Epithelial cell of proximal tubule (primary cell): ENCODE measurements around the gene PLIN4. TPM values are rescaled to one million over a fixed set of nuclear protein-coding genes. Genes with fewer than 3 reads are reported as not detected.

Source experiments
- DNase-seq: peaks from one replicate; pipeline ENCODE4 v3.0.0-alpha.2; 2011; ENCODE audit warnings: low read depth
- H3K4me3 ChIP-seq: 2 replicates; pipeline ENCODE4 v1.5.1; 2011; ENCODE audit warnings: low read depth, mild to moderate bottlenecking, low read length
- total RNA-seq: library from RNA; depleted of rRNA; stranded (reverse); fragments of >200 nt; gene quantifications from 2 replicates; pipeline ENCODE4 v1.2.3, GENCODE V29; 2015
- TF ChIP-seq, protein P1 (sequence below): conservative IDR thresholded peaks from 2 replicates; pipeline ENCODE4 v1.5.1; 2012; ENCODE audit warnings: low read depth, mild to moderate bottlenecking, low read length

The PLIN4 gene
- total RNA-seq, 1 donor from 2014 or later, result not detected

DNA sequence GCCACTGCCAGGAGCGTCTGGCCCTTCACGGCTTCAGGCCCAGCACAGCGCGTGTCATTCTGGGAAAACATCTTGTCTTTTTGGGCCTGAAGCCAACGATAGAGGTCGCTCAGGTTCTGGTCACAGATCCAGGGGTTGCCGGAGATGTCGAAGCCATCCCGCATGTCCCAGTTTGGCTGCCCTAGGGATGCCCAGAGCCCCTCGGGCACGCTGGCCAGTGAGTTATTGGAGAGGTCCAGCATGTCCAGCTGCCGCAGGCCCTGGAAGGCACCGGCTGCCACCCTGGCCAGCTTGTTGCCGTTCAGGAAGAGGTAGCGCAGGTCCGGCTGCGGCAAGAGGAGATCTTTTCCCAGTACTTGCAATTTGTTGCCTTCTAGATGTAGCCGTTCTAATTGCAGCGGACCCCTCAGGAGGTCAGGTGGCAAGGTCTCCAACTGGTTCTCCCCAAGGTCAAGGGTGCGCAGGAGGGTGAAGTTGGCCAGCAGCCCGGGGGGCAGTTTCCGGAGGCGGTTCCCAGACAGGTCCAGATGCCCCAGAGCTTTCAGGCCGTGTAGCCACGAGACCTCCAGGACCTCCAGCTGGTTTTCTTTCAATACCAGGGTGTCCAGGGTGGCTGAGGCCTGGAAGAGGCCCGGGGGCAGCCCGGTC is 19.8 kb upstream of the PLIN4 start:
- no peak for DNase-seq
- TF ChIP-seq, protein P1, sequence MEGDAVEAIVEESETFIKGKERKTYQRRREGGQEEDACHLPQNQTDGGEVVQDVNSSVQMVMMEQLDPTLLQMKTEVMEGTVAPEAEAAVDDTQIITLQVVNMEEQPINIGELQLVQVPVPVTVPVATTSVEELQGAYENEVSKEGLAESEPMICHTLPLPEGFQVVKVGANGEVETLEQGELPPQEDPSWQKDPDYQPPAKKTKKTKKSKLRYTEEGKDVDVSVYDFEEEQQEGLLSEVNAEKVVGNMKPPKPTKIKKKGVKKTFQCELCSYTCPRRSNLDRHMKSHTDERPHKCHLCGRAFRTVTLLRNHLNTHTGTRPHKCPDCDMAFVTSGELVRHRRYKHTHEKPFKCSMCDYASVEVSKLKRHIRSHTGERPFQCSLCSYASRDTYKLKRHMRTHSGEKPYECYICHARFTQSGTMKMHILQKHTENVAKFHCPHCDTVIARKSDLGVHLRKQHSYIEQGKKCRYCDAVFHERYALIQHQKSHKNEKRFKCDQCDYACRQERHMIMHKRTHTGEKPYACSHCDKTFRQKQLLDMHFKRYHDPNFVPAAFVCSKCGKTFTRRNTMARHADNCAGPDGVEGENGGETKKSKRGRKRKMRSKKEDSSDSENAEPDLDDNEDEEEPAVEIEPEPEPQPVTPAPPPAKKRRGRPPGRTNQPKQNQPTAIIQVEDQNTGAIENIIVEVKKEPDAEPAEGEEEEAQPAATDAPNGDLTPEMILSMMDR, result no peak
- H3K4me3 ChIP-seq, result no peak overlapping the region

DNA sequence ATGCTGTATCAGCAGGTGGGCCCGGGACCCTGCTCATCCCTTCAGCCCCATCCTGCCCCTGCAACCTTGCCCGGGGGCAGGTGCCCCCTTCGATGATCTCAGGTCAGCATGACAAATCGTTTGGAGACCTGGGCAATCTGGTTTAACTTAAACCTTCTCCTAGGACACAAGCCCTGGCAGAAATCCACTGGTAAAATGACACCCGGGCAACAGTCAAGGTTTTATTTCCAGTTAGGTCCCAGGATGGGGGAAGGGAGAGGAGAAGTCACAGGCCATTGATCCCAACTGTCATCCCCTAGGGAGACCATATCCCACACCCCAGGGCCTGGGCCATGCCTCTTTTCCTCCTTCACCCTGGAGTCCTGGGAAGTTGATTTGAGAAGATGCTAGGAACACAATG is 18.5 kb upstream of the PLIN4 start:
- no peak overlapping the region for H3K4me3 ChIP-seq
- DNase-seq, result no peak
- TF ChIP-seq, protein P1, result no peak

DNA sequence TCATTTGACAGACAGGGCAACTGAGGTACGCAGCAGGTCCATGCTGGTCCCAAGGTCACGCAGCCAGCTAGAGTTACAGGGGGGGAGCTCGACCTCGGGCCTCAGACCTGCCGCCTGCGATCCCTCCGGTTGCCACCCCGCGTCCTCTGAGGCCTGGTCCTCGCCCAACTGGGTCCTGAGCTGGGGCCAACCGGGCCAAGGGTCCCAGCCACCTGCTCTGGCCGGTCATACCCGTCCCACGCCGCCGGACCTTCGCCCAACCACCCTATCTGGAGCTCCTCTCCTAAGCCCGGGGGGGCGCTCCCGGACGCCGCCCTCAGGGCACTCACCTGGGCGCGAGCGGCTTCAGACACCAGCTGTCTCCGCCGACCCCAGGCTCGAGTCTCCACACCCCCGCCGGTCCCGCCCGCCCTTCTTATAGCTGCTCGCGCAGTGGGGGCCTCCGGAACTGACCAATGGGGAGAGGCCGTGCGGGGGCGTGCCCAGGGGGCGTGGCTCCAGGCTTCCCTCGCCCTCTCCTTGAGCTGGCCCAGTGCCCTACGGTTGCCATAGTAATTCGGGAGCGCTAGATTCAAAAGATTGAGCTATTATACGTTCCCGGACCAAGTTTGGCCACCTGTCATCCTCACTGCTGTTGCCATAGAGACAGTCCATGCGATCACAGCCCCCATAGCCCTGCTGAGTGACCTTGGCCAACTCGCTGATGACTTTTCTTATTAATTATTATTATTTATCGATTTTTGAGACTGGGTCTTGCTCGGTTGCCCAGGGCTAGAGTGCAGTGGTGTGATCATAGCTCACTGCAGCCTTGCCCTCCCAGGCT is 16.8 kb upstream of the PLIN4 start, which contains the start of gene PLIN5:
PLIN5 (minus strand) TSS at position 389 of the 823 bp plus-strand sequence. CDS start 1,150 bp downstream, outside the sequence.
- no peak for DNase-seq
- H3K4me3 ChIP-seq, result peak within 1 kb of the TSS; percentile 45

DNA sequence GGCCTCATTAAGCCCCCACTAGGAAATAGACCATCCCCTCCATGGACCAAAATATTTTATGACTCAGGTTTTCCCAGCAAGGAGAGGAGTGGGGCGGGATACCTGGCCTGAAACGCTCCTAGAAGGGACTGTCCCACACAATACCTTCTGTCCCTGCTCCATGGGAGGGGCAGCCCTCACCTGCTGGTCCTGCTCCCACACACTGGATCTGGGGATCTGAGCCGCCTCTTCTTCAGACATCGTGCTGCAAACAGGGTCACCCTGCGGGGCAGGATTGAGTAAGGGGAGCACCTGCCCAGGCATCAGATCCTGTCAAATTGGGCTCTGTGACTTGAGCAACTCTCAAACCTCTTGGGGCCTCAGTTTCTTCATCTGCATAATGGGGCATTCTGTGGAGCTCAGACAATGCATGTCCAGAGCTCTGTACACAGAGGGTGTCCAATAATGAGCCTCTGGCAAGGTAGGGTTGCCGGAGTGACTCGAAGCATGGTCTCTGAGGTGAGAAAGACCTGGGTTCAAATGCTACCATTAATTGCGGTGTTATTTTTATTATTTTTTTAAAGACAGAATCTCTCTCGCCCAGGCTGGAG is 15.6 kb upstream of the PLIN4 start:
- H3K4me3 ChIP-seq, result no peak overlapping the region
- TF ChIP-seq, protein P1, result no peak
- DNase-seq, result no peak

More for the DNA sequence above, 16.8 kb upstream of the PLIN4 start, which contains the start of gene PLIN5:
- TF ChIP-seq, protein P1, result peak; percentile 11

DNA sequence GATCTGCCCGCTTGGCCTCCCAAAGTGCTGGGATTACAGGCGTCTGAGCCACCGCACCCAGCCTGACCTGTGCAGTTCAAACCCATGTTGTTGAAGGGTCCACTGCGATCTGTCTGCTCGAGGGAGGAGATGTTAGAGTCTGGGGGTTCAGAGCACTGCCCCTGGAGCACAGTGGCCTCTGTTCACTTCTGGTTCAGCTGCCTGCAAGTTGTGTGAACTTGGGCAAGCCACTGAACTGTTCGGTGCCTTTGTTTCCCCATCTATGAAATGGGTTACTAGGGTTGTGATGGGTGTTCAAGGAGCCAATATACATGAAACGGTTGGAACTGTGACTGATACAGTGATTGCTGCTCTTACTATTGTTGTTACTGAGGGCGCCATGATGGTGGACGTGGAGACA is 15.0 kb upstream of the PLIN4 start:
- TF ChIP-seq, protein P1, result no peak
- DNase-seq, result no peak
- H3K4me3 ChIP-seq, result no peak overlapping the region

DNA sequence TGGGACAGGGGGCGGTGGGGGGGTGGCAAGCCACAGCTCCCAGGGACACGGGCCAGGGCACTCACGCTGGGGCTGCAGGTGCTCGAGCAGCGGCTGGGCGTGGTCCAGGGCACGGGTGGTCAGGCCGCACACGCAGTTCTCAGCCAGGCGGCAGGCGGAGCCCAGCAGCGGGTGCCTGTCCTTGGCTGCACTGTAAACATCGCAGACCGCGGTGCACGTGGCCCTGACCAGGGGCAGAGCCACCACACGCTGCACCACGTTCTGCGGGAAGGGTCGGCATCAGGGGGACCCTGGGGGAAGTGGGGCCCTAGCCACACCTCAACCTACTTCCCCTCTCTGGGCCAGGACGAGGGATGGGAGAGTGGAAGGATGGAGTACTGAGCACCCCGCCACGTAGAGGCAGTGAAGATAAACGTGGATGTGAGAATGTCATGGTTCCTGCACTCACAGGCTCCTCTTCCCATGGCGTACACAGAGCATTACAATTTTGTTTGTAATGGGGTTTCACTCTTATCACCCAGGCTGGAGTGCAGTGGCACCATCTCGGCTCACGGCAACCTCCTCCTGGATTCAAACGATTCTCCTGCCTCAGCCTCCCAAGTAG is 13.4 kb upstream of the PLIN4 start:
- DNase-seq, result no peak
- TF ChIP-seq, protein P1, result no peak
- H3K4me3 ChIP-seq, result no peak overlapping the region
